GM19455 (cell line): Measurements from ENCODE around the gene LIN7C.

ENCODE experiments used
- ATAC-seq: cut with Tn5 transposase; IDR thresholded peaks from one replicate; pipeline ENCODE4 v1.9.1; 2021; ENCODE audit not compliant: unreplicated experiment

The LIN7C gene

GRCh38 chr11:27471589-27472397 lies 34.8 kb downstream of the LIN7C start:
- peak; percentile 47 for ATAC-seq

DNA sequence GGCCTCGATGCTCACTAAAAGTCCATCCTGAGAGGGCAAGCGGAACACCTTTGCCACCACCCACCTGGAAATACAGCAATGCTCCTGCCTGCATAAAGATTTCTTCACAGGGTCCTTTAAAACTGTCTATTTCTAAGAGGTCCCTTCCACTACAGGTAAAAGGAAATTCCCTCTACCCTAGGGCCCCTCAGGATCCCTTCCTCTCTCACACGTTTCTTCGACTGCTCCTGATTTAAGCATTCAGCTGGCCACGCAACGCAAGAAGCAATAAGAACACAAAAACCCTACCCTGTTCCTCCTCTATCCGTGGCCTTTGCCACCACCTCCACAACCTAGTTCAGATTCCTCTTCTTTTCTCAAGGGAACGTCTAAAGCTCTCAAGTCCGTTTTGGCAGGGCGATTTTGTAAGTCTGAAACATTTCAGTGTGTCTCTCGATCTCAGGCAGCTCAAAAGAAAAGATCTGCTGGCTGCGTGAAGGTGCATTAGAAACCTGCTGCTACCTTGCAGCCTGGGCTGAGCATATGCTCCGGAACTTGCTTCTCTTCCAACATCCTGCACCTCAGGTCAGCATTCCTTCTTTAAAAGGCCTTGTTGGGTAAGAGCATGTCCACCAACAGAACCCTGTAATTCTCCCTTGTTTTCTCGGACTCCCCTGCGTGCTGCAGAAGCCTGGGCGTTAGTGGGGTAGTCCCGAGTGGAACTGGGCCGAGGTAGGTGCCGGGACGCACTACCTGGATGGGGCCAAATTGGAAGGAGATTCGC lies 35.6 kb downstream of the LIN7C start:
- ATAC-seq, result no peak

- ATAC-seq, result no peak
These were observed 36.4 kb downstream of the LIN7C start for GRCh38 chr11:27470166-27470565.

- no peak for ATAC-seq
These were observed 37.4 kb downstream of the LIN7C start for GRCh38 chr11:27468995-27469695.

GRCh38 chr11:27468209-27468994 lies 38.2 kb downstream of the LIN7C start:
- ATAC-seq, result no peak

GRCh38 chr11:27467181-27467913 lies 39.2 kb downstream of the LIN7C start:
- ATAC-seq, result no peak

GRCh38 chr11:27466363-27466762 lies 40.2 kb downstream of the LIN7C start:
- ATAC-seq, result no peak

DNA sequence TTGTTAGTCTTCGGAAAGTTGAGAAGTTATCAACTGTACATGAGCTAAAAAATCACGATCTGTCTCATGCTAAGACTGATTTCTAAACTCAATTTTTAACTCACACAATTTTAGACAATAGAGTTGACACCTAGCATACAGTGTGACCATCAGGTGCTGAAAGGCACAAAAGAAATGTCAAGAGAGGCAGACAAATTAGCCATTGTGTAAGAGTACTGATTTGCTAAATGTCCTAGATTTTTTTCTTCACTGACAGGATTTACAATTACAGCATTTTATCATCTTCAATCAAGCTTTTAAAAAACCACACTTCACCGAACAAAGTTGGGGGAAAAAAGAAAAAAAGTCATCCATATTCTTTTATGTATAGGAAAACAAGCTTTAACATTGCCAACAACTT lies 40.9 kb downstream of the LIN7C start:
- ATAC-seq, result no peak

GRCh38 chr11:27464909-27465308 lies 41.7 kb downstream of the LIN7C start:
- no peak for ATAC-seq

DNA sequence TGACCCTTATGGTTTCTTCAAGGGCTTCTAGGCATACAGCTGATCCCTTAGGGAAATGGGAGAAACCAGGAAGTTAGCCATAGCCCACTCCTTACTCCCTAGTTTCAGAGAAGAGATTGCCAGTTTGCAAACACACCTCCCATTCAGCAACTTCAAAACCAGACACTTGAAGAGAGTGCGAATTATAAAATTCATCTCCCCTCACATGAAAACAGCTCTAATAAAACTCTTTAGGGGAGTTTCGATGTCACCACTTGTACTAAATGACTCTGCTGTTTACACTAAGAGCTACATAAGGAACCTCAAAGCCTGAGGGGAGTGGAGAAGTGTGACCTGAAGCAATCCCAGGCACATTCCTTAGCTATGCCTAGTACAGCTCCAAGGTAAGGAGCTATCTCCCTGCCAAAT lies 42.3 kb downstream of the LIN7C start:
- no peak for ATAC-seq

- ATAC-seq, result no peak
These were observed 44.0 kb downstream of the LIN7C start for GRCh38 chr11:27462543-27462942.

DNA sequence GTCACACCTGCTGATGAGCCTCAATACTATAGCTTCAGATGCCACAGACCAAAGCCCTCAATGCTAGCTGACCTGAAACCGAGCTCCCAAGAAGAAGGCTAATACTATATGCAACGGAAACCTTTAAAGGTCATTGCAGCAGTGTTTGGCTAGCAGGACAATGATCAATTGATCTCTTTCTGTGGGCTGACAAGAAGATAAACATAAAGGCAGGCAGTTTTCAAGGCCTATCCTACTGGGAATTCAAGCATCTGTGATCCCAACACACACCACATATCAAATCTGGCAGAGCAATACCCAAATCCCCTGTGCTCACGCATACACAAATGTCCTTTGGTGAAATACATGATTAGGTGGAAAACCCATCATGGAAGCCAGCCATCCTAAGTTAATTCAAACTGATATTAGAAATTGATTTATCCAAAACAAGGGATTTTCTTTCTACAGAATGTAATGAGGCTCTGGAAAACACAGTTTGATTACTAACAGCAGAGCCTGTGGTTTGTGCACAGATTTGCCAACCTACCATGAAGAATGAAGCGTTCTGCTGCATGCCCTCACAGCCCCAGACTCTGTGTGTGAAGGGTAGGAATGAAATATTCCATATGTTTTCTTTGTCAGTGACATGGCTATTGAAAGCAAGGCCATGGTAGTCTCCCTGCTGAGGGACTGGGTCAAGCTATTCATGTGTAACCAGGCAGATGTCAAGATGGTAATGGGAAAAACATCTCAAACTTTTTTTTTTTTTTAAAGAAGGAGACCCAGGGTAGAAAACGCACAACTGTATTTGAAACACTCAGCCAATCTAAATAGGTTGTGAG lies 46.2 kb downstream of the LIN7C start:
- ATAC-seq, result no peak

- no peak for ATAC-seq
These were observed 47.4 kb downstream of the LIN7C start for GRCh38 chr11:27459191-27459590.

DNA sequence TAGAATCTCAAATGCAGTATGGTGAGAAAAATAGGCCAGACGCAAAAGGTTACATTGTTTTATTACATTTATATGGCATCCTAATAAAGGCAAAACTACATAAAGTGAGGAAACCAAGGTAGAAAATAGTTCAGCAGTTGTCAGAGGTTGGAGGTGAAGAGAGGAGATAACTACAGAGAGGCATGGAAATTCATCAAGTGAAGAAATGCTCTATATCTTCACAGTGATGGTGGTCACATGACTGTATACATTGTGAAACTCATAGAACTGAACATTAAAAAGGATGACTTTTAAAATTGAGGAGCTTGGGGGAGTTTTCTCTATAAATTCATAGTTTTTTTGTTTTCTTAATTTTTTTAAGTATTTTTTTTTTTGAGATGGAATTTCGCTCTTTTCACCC lies 48.4 kb downstream of the LIN7C start:
- no peak for ATAC-seq

GRCh38 chr11:27456795-27457329 lies 49.7 kb downstream of the LIN7C start:
- no peak for ATAC-seq

DNA sequence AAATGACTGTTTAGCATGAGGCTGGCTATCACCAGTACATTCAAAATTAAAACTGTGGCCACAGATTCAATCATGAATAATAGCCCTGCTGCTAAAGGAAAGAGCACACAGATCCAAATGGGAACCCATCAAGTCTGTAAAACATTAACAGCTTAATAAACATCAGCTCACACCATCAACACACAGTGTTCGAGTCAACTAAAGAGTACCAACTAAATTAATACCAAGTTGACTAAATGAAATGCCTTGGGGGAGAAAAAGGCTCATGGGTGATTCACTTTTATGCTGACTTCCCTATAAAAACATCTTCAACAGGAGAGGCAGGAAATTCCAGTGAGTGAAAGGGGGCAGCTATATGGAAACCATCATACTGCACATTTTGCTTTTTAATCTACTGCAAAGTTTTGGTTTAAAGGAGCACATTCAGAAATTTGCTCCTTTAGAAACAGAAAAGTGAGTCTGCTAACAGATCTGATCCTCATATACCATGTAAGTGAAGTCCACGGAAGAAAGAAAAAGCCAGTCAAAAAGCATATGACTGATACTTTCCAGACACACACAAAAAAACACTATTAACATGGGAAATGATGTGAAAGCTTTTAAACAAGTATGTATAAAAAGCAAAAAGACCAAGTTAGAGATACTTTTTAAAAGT lies 50.3 kb downstream of the LIN7C start:
- ATAC-seq, result no peak

- no peak for ATAC-seq
These were observed 50.9 kb downstream of the LIN7C start for GRCh38 chr11:27455667-27456066.

GRCh38 chr11:27453701-27454100 lies 52.9 kb downstream of the LIN7C start:
- no peak for ATAC-seq

- no peak for ATAC-seq
These were observed 54.4 kb downstream of the LIN7C start for GRCh38 chr11:27452147-27452546.
